ENCODE data around the gene SCNN1A.

DNA sequence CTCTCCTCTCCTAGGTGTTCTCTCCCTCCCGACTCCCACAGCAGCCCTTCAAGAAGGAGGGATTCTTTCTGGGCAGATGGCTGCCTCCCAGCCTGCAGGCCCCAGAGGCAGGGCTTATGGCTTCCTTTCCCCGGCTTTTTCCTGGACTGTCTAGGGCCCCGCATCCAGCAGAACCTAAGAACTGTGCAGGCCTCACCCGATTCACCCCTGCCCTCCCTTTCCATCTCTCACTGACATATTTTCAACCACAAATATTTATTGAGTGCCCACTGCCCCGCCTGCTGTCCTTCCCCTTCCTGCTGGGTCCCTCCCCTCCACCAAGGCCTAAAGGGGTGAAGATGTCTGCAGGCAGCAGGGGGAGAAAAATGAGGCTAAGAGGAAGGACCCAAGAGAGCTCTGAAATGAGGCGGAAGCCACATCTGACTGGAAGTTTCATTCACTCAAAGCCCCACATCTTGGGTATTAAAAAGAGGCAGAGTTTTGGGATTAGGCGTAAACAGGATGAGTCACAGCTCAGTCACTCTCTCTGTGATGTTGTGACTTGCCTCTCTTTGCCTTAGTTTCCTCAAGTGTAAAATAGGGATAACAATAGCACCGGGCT lies 2.9 kb downstream of the SCNN1A start:
- TF ChIP-seq CTCF (IDR thresholded peaks at IDR 0.05) = no peak
- TF ChIP-seq POLR2AphosphoS5 (IDR thresholded peaks at IDR 0.05) = peak; percentile 34 to 46 (median 39)
- TF ChIP-seq POLR2A (IDR thresholded peaks at IDR 0.05) = no peak
